Right renal cortex interstitium (tissue), 3 donors: ENCODE results near the gene BHLHE41. TPM values are rescaled to one million over a fixed set of nuclear protein-coding genes. Genes with fewer than 3 reads are reported as not detected.

Source experiments
- DNase-seq, 3 donors: peaks; one replicate each; pipeline ENCODE4 v3.0.0-alpha.2; 2013; ENCODE audit warnings: low read depth in 3 of 3, low spot score in 2 of 3
- polyA plus RNA-seq, 3 donors: library from polyadenylated mRNA; unstranded; fragments of 120-200 nt; gene quantifications; one replicate each; pipeline ENCODE4 v1.2.1, GENCODE V29; 2013; ENCODE audit not compliant: insufficient read length in 3 of 3

The BHLHE41 gene
- polyA plus RNA-seq, 3 donors = 0.68 to 2.9 (median 1.1) TPM

DNA sequence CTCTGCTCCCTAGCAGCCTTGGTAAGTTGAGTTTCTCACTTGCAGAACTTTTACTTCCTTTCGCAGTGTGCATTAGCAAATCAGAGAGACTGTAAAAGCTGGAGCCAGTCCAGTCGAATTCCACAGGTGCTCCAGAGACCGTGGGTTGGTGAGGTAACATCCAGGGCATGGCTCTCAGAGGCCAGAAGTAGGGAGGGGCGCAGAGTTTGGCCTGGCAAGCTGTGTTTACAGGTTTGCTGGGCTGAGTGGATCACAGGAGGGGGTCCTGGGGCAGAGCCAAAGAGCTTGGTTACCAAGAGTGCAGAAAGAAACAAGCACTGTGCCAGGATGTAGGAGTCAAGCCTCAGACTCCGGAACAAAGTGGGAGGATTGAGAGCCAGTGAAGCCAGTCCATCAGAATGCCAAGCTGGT is 10.2 kb upstream of the BHLHE41 start:
- DNase-seq = no peak

DNA sequence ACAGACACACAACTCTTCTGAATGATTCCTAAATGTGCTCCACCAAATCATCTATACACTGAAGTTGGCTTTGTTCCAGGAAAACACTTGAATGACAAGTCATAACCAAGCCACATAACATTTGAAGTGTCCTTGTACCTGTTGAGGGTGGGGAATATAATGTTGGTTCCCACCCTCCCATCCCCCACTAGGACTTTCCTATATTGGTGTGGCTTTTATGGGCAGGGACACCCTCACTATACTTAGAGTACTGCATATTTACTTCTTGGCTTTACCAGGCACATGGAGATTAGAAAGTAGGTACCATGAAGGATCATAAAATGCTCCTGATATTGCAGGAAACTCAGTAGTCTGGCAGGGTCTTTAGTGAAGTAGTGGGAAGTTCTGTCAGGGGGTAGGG is 9.7 kb upstream of the BHLHE41 start:
- no peak for DNase-seq

DNA sequence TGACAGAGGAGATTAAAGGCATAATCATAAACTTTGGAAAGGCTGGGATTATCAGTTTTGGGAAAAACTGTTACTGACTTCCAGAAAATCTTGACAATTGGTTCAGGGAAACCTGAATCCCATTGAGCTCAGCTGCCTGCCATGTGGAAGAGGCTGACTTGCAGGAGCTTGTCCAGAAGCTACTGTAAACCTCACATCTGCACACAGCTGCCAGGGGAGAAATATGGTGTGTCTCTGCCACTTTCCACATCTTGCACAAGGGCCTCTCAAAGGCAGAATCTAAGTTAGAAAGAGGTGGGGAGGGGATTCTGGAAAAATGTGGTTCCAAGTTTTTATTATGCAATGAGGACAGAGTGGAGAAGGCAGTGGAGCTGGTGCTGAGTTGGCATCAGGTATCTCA is 8.7 kb upstream of the BHLHE41 start:
- no peak for DNase-seq

DNA sequence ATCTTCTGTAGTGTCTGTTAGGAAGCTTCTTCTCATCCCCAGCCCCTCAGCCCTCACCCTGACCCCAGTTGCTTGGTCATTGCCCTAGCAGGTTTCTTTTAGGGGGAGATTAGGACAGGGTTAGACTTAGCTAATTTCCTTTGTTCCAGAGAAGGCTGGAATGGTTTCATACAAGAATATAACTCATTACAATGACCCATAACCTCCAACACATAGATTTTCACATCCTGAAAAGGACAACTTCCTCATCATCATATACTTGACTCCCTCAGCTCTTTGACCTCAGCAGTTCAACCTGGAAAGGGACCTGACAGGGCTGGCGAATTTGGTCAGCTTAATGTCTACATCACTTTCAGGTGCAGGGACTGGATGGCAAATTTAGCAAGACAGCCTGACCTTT is 8.0 kb upstream of the BHLHE41 start:
- no peak for DNase-seq

- DNase-seq = no peak
These were observed 7.1 kb upstream of the BHLHE41 start for GRCh38 chr12:26131936-26132335.

GRCh38 chr12:26130728-26131127 is 5.9 kb upstream of the BHLHE41 start:
- DNase-seq = no peak

- DNase-seq = no peak
These were observed 3.3 kb upstream of the BHLHE41 start for GRCh38 chr12:26128168-26128567.

DNA sequence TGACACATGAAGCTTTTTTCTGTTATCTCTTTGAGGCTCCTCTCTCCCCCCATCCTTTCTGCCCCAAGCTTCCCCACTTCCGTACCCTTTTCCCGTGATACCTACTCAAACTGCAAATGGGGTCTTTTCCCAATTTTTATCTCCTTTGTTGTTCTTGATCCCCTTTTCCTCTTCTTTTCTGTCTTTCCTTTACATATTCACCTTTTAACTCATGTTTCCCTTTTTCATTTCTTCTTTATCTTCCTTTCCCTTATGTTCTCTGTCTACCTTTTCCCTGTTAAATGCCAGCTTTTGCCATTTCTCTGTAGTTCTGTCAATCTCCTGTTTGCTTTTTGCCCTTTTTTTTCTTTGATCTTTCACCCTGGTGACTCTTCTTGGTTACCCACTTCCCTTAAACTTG is 2.6 kb upstream of the BHLHE41 start:
- no peak for DNase-seq

- no peak for DNase-seq
These were observed 1.8 kb upstream of the BHLHE41 start for GRCh38 chr12:26126340-26127284.

DNA sequence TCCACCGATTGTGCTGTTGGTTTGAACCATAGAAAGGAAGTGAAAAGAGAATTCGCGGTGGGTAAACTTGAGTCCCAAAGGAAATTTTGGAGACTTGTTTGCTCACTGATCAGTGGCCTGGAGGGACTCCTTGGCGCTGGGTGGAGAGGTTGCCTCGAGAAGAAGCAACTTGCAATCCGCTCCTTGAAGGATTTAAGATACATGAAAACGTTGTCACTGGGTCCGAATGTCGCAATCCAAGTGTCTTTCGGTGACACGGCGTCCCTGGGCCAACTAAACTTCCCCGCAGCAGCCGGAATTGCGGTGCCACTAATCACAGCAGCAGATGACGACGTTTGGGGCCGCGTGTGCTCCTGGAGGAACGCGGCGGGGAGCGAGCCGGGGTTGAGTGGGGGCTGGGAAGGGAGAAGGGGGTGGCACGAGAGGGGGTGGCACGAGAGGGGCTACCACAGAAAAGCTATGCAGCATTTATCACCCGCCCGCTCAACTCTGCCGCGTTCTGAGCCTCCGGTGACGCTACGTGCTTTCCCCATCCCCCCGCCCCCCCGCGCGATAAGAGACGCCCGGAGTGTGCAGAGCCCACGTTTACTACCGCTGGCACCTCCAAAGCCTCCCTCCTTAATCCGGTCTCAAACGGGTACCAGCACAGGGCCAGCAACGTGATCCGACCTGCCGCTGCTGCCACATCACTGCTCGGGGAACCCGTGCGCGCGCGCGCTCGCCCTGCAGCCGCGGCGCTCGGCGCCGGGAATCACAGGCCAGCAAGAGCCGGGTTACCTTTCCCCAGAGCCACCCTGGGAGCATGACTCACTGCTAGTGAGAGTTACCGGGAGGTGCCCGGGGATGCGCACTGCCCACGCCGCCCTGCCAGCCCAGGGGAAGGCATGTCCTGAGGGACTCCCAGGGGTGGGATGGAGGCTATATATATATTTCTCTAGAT is 833 bp upstream of the BHLHE41 start:
- DNase-seq = no peak

DNA sequence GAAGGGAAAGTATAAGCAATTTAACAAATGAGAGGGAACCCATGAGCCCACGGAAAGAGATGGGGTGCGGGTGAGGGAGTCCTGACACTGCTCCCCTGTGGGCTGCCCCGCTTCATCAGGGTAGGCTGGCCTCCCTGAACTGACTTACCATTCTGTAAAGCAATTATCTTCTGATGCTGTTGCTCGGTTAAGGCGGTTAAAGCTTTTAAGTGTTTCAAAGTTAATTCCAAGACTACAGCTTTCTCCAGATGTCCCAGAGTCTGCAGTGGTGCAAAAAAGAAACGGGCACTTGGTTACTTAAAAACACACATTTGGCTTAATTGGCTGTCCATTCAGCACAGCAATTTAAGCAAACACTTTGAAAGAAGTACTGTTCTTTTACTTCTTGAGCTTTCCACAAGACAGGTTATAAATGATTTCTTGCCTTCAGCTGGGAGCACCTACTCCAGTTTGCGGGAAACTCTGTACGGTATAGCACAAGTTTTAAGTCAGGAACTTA is 1.3 kb downstream of the BHLHE41 start:
- no peak for DNase-seq

DNA sequence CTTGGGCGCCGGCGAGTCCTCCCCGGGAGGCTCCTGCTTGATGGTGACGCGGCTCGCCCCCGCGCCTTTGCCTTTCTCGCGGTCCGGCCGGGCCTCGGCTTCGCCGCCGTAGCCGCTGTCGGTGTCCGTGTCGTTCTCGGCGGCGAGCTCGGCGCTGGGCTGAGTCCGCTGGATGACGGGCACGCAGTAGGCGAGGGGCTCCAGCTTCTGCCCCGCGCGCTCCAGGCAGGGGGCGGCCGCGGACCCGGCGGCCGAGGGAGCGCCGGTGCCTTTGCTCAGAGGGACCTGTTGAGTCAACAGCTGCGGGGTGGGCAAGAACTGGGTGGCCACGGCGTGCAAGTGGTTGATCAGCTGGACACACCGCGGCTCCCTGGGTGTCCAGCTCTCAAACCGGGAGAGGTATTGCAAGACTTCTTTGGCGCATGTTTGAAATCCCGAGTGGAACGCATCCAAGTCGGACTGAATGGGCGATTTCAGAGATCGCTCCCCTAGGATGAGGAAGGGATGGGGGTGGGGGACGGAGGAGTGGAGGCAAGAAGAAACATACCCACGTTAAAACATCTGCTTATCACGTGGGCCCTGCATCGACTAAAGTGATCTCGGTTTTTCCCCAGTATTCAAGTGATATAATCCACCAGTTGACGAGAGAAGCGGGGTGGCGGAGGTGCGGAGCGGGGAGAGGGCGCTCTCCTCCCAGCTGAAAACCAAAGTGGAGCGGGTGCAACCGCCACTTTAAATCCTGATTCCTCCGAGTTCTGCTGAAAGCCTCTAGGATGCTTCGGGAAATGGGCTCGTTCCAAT is 2.0 kb downstream of the BHLHE41 start:
- no peak for DNase-seq

- no peak for DNase-seq
These were observed 2.7 kb downstream of the BHLHE41 start for GRCh38 chr12:26122061-26122680.

GRCh38 chr12:26121323-26122060 is 3.3 kb downstream of the BHLHE41 start:
- DNase-seq = no peak

GRCh38 chr12:26120561-26121274 is 4.1 kb downstream of the BHLHE41 start:
- DNase-seq = no peak

- no peak for DNase-seq
These were observed 5.3 kb downstream of the BHLHE41 start for GRCh38 chr12:26119391-26119989.

DNA sequence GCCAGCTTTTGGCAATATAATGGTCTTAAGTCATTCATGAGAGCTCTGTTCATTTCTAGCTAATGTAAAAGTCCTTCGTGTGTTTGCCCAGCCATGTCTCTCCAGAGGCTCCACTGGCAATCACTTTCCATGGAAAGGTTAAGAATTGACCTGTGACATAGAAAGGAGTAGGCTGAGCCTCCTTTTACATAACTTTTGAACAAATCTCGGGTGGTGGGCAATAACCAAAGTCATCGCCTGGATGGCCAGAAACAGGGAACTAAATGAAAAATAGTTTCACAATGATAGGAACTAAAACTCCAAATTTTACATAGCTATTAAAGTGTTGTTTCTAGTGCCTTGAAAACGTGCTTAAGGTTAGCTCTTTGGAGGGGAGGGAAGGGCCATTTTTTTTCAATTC is 6.5 kb downstream of the BHLHE41 start:
- no peak for DNase-seq
